HepG2 (cell line): ENCODE results near the gene KRT6C. TPM values are rescaled to one million over a fixed set of nuclear protein-coding genes. Genes with fewer than 3 reads are reported as not detected.

Source experiments
- ATAC-seq: fragments of 200-7000 bp; cut with Tn5 transposase; 3 replicates; pipeline ENCODE4 v1.9.1; 2020; ENCODE audit warnings: mild to moderate bottlenecking, moderate library complexity
- BruUV-seq: library from RNA; stranded (reverse); fragments of 400-500 nt; replicated peaks from 2 replicates; lab custom pipeline; 2021; lab: Mats Ljungman, UMichigan
- CTCF ChIA-PET: fragments of 300-600 bp; formaldehyde crosslinking; extraction: SDS; loops from one replicate; lab custom pipeline; 2021; ENCODE audit warnings: low total read pairs, inconsistent platforms, low intra/inter-chr PET ratio; lab: Yijun Ruan, JAX
- POLR2A ChIA-PET: fragments of 350-600 bp; sonication (Branson Sonifier 250); formaldehyde crosslinking; loops from one replicate; lab custom pipeline; 2020; ENCODE audit warnings: antibody characterized with exemption, inconsistent platforms; lab: Yijun Ruan, JAX
- DNase-seq: peaks from one replicate; pipeline ENCODE4 v3.0.0-alpha.2; 2015; ENCODE audit warnings: low spot score
- FAIRE-seq: peaks from 3 replicates; lab custom pipeline; 2011; peaks lifted over from hg19 to GRCh38; lab: Jason Lieb, UNC
- H2AFZ ChIP-seq: one replicate; pipeline ENCODE4 v1.6.1; 2011; ENCODE audit warnings: low read length, inconsistent platforms
- H3K27ac ChIP-seq: fragments of 300-600 bp; 3 replicates; pipeline ENCODE4 v1.8.0; 2011; ENCODE audit warnings: mixed run types, mild to moderate bottlenecking, mixed read lengths, low read length, inconsistent platforms; ENCODE audit not compliant: insufficient read depth; ENCODE audit errors: extremely low read length
- H3K27me3 ChIP-seq, 2 experiments: fragments of 200-600 bp in 1 of 2; 2 replicates in 1 of 2; 3 replicates in 1 of 2; pipeline versions ENCODE4 v1.6.0 to v1.8.0; 2011; ENCODE audit warnings: low read length in 2 of 2, mild to moderate bottlenecking in 2 of 2, moderate library complexity in 2 of 2, inconsistent platforms in 1 of 2; ENCODE audit not compliant: insufficient read depth in 2 of 2, control insufficient read depth in 1 of 2
- H3K36me3 ChIP-seq, 2 experiments: fragments of 200-600 bp in 1 of 2; replicated peaks in 1 of 2; 2 replicates in 1 of 2; 3 replicates in 1 of 2; pipeline versions ENCODE4 v1.5.1 to v1.8.0; 2011; ENCODE audit warnings: low read length in 2 of 2, inconsistent platforms in 1 of 2; ENCODE audit not compliant: insufficient read depth in 2 of 2, control insufficient read depth in 1 of 2
- H3K4me1 ChIP-seq: 2 replicates; pipeline ENCODE4 v1.5.1; 2012; ENCODE audit warnings: low read length, inconsistent platforms; ENCODE audit not compliant: insufficient read depth
- H3K4me2 ChIP-seq: 2 replicates; pipeline ENCODE4 v1.6.0; 2011; ENCODE audit warnings: low read depth, low read length, inconsistent platforms
- H3K4me3 ChIP-seq, 3 experiments: fragments of 200-600 bp in 1 of 3; sonication (generic), shearing (Covaris generic) in 1 of 3; replicated peaks in 1 of 3; 2 replicates each; pipeline ENCODE4 v1.5.1; 2011 to 2016; ENCODE audit warnings: low read length in 3 of 3, inconsistent platforms in 2 of 3, low read depth in 2 of 3, mild to moderate bottlenecking in 2 of 3, control low read depth in 1 of 3, mixed read lengths in 1 of 3; ENCODE audit not compliant: insufficient read depth in 1 of 3
- H3K79me2 ChIP-seq: one replicate; pipeline ENCODE4 v1.6.1; 2011; ENCODE audit warnings: low read length, inconsistent platforms; ENCODE audit not compliant: insufficient read depth
- H3K9ac ChIP-seq: 2 replicates; pipeline ENCODE4 v1.6.0; 2011; ENCODE audit warnings: mild to moderate bottlenecking, low read depth, low read length, inconsistent platforms; ENCODE audit not compliant: insufficient read depth
- H3K9me3 ChIP-seq: 2 replicates; pipeline ENCODE4 v1.5.1; 2012; ENCODE audit warnings: mild to moderate bottlenecking, low read length
- H4K20me1 ChIP-seq: 2 replicates; pipeline ENCODE4 v1.6.0; 2011; ENCODE audit warnings: inconsistent platforms, mild to moderate bottlenecking, low read length, moderate library complexity; ENCODE audit not compliant: insufficient read depth
- MXD3 ChIP-seq: IDR thresholded peaks from 2 replicates; pipeline ENCODE4 v1.6.1; 2016; ENCODE audit warnings: mild to moderate bottlenecking, missing biosample characterization, missing genetic modification reagents
- MYC ChIP-seq: sonication (generic); formaldehyde crosslinking; IDR thresholded peaks from 2 replicates; pipeline ENCODE4 v1.9.0; 2021; ENCODE audit warnings: missing genetic modification reagents, borderline replicate concordance
- ZNF329 ChIP-seq: sonication (generic); formaldehyde crosslinking; IDR thresholded peaks from 2 replicates; pipeline ENCODE4 v1.9.0; 2021; ENCODE audit warnings: low read depth, mild to moderate bottlenecking, missing genetic modification reagents
- ZNF850 ChIP-seq: sonication (generic); formaldehyde crosslinking; conservative IDR thresholded peaks from 2 replicates; pipeline ENCODE4 v1.9.0; 2021; ENCODE audit warnings: mild to moderate bottlenecking, missing genetic modification reagents
- WGBS: methylation state at CpG from one replicate; pipeline ENCODE4 v1.1.6; 2017; ENCODE audit warnings: low lambda C conversion rate; 5-methylcytosine and 5-hydroxymethylcytosine counted together
- in situ Hi-C: cut with HindIII; loops from 2 replicates; pipeline ENCODE4 v1.10.0; 2017; ENCODE audit warnings: low pct_unique_long_range_greater_than_20kb; ENCODE audit not compliant: extremely low pct_ligation_motif_present
- intact Hi-C: fragments of 100-400 bp; cut with micrococcal nuclease; formaldehyde crosslinking; loops from one replicate; pipeline ENCODE4 v1.10.0; 2022; ENCODE audit not compliant: unreplicated experiment
- polyA plus RNA-seq, 8 experiments: library from polyadenylated mRNA; depleted of rRNA in 3 of 8; stranded (reverse) in 7 of 8; unstranded in 1 of 8; fragments of >200 nt; fragmentation: Illumina TruSeq in 4 of 8; extraction: Trizol in 4 of 8; gene quantifications; 2 replicates each; pipeline versions ENCODE4 v1.2.1 to v1.2.3, GENCODE V29; 2011 to 2016; ENCODE audit warnings: low read depth in 4 of 8, missing spikeins in 1 of 8, mixed read lengths in 1 of 8; ENCODE audit not compliant: insufficient read depth in 1 of 8
- total RNA-seq, 5 experiments: library from RNA; depleted of rRNA; stranded (reverse); fragments of >200 nt; fragmentation: Illumina TruSeq; extraction: Trizol; gene quantifications; 2 replicates each; pipeline ENCODE4 v1.2.3, GENCODE V29; 2016; ENCODE audit warnings: low read depth in 1 of 5
- TF ChIP-seq, protein P1 (sequence below): sonication (generic); formaldehyde crosslinking; IDR thresholded peaks from 2 replicates; pipeline ENCODE4 v1.5.1; 2020; ENCODE audit warnings: mild to moderate bottlenecking, missing genetic modification reagents, borderline replicate concordance
- TF ChIP-seq, protein P2 (sequence below): sonication (generic); formaldehyde crosslinking; IDR thresholded peaks from 2 replicates; pipeline ENCODE4 v1.5.0; 2020; ENCODE audit warnings: mild to moderate bottlenecking, missing genetic modification reagents, moderate library complexity

KRT6C gene
- total and polyA plus RNA-seq, 2 of the 13 experiments (the other 11 are each of a cell fraction or from before 2014, with no cell fraction given), result 0.03 TPM; not detected in 1

- TF ChIP-seq, protein P1, sequence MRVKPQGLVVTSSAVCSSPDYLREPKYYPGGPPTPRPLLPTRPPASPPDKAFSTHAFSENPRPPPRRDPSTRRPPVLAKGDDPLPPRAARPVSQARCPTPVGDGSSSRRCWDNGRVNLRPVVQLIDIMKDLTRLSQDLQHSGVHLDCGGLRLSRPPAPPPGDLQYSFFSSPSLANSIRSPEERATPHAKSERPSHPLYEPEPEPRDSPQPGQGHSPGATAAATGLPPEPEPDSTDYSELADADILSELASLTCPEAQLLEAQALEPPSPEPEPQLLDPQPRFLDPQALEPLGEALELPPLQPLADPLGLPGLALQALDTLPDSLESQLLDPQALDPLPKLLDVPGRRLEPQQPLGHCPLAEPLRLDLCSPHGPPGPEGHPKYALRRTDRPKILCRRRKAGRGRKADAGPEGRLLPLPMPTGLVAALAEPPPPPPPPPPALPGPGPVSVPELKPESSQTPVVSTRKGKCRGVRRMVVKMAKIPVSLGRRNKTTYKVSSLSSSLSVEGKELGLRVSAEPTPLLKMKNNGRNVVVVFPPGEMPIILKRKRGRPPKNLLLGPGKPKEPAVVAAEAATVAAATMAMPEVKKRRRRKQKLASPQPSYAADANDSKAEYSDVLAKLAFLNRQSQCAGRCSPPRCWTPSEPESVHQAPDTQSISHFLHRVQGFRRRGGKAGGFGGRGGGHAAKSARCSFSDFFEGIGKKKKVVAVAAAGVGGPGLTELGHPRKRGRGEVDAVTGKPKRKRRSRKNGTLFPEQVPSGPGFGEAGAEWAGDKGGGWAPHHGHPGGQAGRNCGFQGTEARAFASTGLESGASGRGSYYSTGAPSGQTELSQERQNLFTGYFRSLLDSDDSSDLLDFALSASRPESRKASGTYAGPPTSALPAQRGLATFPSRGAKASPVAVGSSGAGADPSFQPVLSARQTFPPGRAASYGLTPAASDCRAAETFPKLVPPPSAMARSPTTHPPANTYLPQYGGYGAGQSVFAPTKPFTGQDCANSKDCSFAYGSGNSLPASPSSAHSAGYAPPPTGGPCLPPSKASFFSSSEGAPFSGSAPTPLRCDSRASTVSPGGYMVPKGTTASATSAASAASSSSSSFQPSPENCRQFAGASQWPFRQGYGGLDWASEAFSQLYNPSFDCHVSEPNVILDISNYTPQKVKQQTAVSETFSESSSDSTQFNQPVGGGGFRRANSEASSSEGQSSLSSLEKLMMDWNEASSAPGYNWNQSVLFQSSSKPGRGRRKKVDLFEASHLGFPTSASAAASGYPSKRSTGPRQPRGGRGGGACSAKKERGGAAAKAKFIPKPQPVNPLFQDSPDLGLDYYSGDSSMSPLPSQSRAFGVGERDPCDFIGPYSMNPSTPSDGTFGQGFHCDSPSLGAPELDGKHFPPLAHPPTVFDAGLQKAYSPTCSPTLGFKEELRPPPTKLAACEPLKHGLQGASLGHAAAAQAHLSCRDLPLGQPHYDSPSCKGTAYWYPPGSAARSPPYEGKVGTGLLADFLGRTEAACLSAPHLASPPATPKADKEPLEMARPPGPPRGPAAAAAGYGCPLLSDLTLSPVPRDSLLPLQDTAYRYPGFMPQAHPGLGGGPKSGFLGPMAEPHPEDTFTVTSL (CRISPR knock-in tag), result no peak
- TF ChIP-seq MYC (CRISPR knock-in tag) (no peak), MXD3 (no peak)
- TF ChIP-seq, all 625 proteins: peak for 0
These were observed 22.4 kb upstream of the KRT6C start (continued) for GRCh38 chr12:52496054-52496453.

DNA sequence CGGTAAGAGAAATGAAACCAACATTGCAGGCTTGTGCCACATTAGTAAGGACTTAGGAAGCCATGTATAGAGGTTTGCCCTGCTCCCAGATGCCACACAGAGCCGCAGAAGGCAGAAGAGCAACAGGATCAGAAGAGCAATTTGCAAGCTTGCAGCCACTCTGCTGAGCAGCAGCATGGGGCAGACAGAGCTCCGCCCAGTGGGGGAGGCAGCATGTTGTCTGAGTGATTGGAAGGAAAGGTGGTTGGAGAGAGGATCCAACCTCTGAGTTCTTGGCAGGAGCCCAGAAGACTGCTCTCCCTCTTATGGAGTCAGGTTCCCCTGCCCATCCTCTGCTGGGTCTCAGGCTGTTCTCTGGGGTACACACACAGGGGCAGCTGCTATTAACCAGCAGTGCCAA is 21.8 kb upstream of the KRT6C start:
- Histone ChIP-seq H3K4me2 (no peak overlapping the region), H3K79me2 (no peaks in the 10 kb centered on the region), H3K27ac (no peak overlapping the region), H3K36me3 (no peaks in the 10 kb centered on the region), H3K27me3 (peaks cover 3 to 17% of the 10 kb centered on the region in 2 experiments; a peak in 3 of 5 replicates), H3K9ac (no peak overlapping the region), H4K20me1 (no peaks in the 10 kb centered on the region), H2AFZ (no peak overlapping the region), H3K4me1 (0 out of 2 replicates have a peak, but pooled peaks cover 6% of the 10 kb centered on the region), H3K4me3 (no peak overlapping the region), H3K9me3 (no peaks in the 10 kb centered on the region)
- no peak for DNase-seq
- CTCF ChIA-PET, result no interaction called here
- 7% methylated on average over 3 of the region's 3 CpGs for WGBS
- POLR2A ChIA-PET, result no interaction called here
- no TSS peak for BruUV-seq
- in situ Hi-C loops, result no loop called here
- intact Hi-C loops, result no loop called here
- ATAC-seq, result peak; percentile 53
- TF ChIP-seq ZNF850, result no peak
- TF ChIP-seq, protein P2, sequence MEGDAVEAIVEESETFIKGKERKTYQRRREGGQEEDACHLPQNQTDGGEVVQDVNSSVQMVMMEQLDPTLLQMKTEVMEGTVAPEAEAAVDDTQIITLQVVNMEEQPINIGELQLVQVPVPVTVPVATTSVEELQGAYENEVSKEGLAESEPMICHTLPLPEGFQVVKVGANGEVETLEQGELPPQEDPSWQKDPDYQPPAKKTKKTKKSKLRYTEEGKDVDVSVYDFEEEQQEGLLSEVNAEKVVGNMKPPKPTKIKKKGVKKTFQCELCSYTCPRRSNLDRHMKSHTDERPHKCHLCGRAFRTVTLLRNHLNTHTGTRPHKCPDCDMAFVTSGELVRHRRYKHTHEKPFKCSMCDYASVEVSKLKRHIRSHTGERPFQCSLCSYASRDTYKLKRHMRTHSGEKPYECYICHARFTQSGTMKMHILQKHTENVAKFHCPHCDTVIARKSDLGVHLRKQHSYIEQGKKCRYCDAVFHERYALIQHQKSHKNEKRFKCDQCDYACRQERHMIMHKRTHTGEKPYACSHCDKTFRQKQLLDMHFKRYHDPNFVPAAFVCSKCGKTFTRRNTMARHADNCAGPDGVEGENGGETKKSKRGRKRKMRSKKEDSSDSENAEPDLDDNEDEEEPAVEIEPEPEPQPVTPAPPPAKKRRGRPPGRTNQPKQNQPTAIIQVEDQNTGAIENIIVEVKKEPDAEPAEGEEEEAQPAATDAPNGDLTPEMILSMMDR, result peak; percentile 26; the same call in 1 of the 2 replicates
- no peak for TF ChIP-seq ZNF329 (CRISPR knock-in tag)
- FAIRE-seq, result no peak
